Measurements from ENCODE around the gene ZC4H2.
A peak's percentile ranks its signal among the peaks of the same experiment; 100 is the strongest.

The ZC4H2 gene

GRCh38 chrX:64925480-64925879, 50.8 kb downstream of the ZC4H2 start (continued):
- TF ChIP-seq ZNF692 (tag by site-specific recombination; IDR thresholded peaks at IDR 0.05): no peak
- no peak for TF ChIP-seq ZNF23 (tag by site-specific recombination; IDR thresholded peaks at IDR 0.05; ENCODE audit: borderline replicate concordance)
- no peak for TF ChIP-seq ELK4 (IDR thresholded peaks at IDR 0.05; ENCODE audit: borderline replicate concordance, low read depth, low read length)
- TF ChIP-seq AEBP2 (tag by site-specific recombination; IDR thresholded peaks at IDR 0.05; ENCODE audit: borderline replicate concordance): no peak
- TF ChIP-seq ZSCAN18 (tag by site-specific recombination; IDR thresholded peaks at IDR 0.05): no peak

- no peak for TF ChIP-seq OVOL3 (tag by site-specific recombination; IDR thresholded peaks at IDR 0.05)
- TF ChIP-seq GLI2 (tag by site-specific recombination; IDR thresholded peaks at IDR 0.05; ENCODE audit: borderline replicate concordance, low read depth): no peak
- TF ChIP-seq BCL6B (tag by site-specific recombination; IDR thresholded peaks at IDR 0.05): no peak
- TF ChIP-seq ZNF157 (tag by site-specific recombination; IDR thresholded peaks at IDR 0.05): no peak
- Histone ChIP-seq H3K27ac (ENCODE audit: extremely low read depth, low read depth, low read length) (no peak overlapping the region), H3K4me1 (ENCODE audit: control insufficient read depth, insufficient read depth, low read length) (no peaks in the 10 kb centered on the region), H3K36me3 (ENCODE audit: control insufficient read depth in 2 of 2, insufficient read depth in 1 of 2, low read length in 2 of 2) (no peaks in the 10 kb centered on the region), H3K9me3 (ENCODE audit: control insufficient read depth, insufficient read depth, low read depth, low read length) (no peaks in the 10 kb centered on the region; the same call in none of the 2 replicates), H3K4me3 (ENCODE audit: low read depth, low read length) (no peak overlapping the region)
- POLR2A ChIA-PET: no interaction called here
- CTCF ChIA-PET: interaction anchor here (0.5 to 0.6 kb wide), 2 partner anchors 405 to 559 kb away, joined by 3 to 4 read pairs; no protein-coding TSS in a partner anchor
Measured at GRCh38 chrX:64908121-64908520, 68.1 kb downstream of the ZC4H2 start.

- no peak for TF ChIP-seq ZNF76 (tag by site-specific recombination; IDR thresholded peaks at IDR 0.05; ENCODE audit: borderline replicate concordance, low read depth)
- TF ChIP-seq SCRT2 (tag by site-specific recombination; IDR thresholded peaks at IDR 0.05): peak; percentile 30; the same call in 1 of the 2 replicates
- peak; percentile 66 for TF ChIP-seq ZNF654 (tag by site-specific recombination; IDR thresholded peaks at IDR 0.05; ENCODE audit: low read depth)
- no peak overlapping the region for H3K27ac ChIP-seq (ENCODE audit: extremely low read depth, low read depth, low read length)
- H3K36me3 ChIP-seq (ENCODE audit: control insufficient read depth in 2 of 2, insufficient read depth in 1 of 2, low read length in 2 of 2): no peaks in the 10 kb centered on the region
- CTCF ChIA-PET: interaction anchor here (0.6 kb wide), 1 partner anchor 80 kb away, joined by 3 read pairs; no protein-coding TSS in a partner anchor
- POLR2A ChIA-PET: no interaction called here
- peaks cover 7% of the 10 kb centered on the region; the same call in 1 of the 2 replicates for H3K9me3 ChIP-seq (ENCODE audit: control insufficient read depth, insufficient read depth, low read depth, low read length)
- no peak overlapping the region for H3K4me3 ChIP-seq (ENCODE audit: low read depth, low read length)
- H3K4me1 ChIP-seq (ENCODE audit: control insufficient read depth, insufficient read depth, low read length): no peaks in the 10 kb centered on the region
Measured at GRCh38 chrX:64894454-64895038, 81.7 kb downstream of the ZC4H2 start.
